ENCODE data around the gene CD247.

The CD247 gene

DNA sequence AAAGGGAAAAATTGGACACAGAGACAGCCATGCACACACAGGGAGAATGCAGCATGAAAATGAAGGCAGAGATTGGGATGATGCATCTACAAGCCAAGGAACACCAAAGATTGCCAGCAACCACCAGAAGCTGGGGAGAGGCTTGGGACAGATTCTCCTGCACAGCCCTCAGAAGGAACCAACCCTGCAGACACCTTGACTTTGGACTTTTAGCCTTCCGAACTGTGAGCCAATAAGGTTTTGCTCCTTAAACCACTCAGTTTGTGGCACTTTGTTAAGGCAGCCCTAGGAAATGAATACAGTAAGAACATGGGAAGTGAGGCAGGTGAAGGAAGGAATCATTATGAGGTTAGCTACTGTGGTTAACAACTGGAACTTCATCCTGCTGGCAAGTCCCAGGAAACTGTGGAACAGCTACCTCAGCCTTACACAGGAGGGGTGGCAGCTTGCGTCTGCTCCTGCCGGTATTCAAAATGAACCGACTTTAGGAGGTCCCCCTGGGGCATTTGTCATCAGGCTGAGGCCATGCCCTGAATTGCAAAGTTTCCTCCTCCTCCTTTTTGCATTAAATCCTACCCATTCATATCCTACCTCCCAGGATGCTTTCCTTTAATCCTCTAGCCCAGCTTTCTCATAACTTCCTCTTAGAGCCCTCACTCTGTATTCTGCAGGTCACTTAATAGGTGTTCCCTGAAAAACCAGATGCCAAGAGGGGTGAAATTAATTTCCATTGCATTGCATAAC is 15.4 kb downstream of the CD247 start:
- no peaks in the 10 kb centered on the region for H3K4me1 ChIP-seq (ENCODE audit: control insufficient read depth, insufficient read depth, low read length)
- TF ChIP-seq ZNF510 (tag by site-specific recombination; IDR thresholded peaks at IDR 0.05; ENCODE audit: insufficient replicate concordance) (peak; percentile 72), FEZF1 (tag by site-specific recombination; IDR thresholded peaks at IDR 0.05) (no peak), GLI4 (tag by site-specific recombination; IDR thresholded peaks at IDR 0.05) (no peak), ZNF560 (tag by site-specific recombination; IDR thresholded peaks at IDR 0.05; ENCODE audit: borderline replicate concordance) (no peak), REPIN1 (tag by site-specific recombination; IDR thresholded peaks at IDR 0.05; ENCODE audit: low read depth) (no peak), ZSCAN18 (tag by site-specific recombination; IDR thresholded peaks at IDR 0.05) (no peak), ZNF514 (tag by site-specific recombination; IDR thresholded peaks at IDR 0.05) (no peak), KLF7 (tag by site-specific recombination; IDR thresholded peaks at IDR 0.05; ENCODE audit: borderline replicate concordance) (no peak), GLI2 (tag by site-specific recombination; IDR thresholded peaks at IDR 0.05; ENCODE audit: borderline replicate concordance, low read depth) (no peak), ZNF548 (tag by site-specific recombination; IDR thresholded peaks at IDR 0.05) (peak; percentile 85), ZNF248 (tag by site-specific recombination; IDR thresholded peaks at IDR 0.05) (no peak), ZIC2 (tag by site-specific recombination; IDR thresholded peaks at IDR 0.05) (no peak; the same call in 1 of the 2 replicates), ZNF561 (tag by site-specific recombination; IDR thresholded peaks at IDR 0.05; ENCODE audit: borderline replicate concordance) (no peak), PBX3 (CRISPR knock-in tag; IDR thresholded peaks at IDR 0.05) (no peak), KLF16 (tag by site-specific recombination; IDR thresholded peaks at IDR 0.05) (no peak)
- ChIA-PET POLR2A (no interaction called here), CTCF (interaction anchor here (0.6 to 1.2 kb wide), 2 partner anchors 38 to 53 kb away, joined by 3 to 4 read pairs; no protein-coding TSS in a partner anchor)
- no peak overlapping the region for H3K4me3 ChIP-seq (ENCODE audit: low read depth, low read length)
- no peaks in the 10 kb centered on the region for H3K36me3 ChIP-seq (ENCODE audit: control insufficient read depth in 2 of 2, insufficient read depth in 1 of 2, low read length in 2 of 2)
- no peak overlapping the region for H3K27ac ChIP-seq (ENCODE audit: extremely low read depth, low read depth, low read length)
- H3K9me3 ChIP-seq (ENCODE audit: control insufficient read depth, insufficient read depth, low read depth, low read length): no peaks in the 10 kb centered on the region

DNA sequence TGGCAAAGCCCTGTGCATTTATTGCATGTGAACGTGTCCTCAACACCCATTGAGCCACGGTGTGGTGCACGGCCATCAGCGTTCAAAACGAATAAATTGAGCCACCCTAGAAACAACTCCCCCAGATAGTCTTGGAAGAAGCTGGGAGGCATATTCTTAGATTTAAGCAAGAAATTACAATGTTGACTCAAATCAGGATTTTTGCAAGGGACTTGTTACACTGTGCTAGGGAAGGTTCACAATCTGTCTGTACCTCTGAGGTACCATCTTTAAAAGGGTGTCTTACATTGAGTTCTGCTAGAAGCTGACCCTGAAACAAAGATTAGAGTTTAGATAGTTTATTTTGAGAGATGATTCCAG is 16.2 kb downstream of the CD247 start:
- TF ChIP-seq ZNF654 (tag by site-specific recombination; IDR thresholded peaks at IDR 0.05; ENCODE audit: low read depth) (no peak), ZNF354C (tag by site-specific recombination; IDR thresholded peaks at IDR 0.05; ENCODE audit: borderline replicate concordance, low read depth) (no peak), ZBTB7A (tag by site-specific recombination; IDR thresholded peaks at IDR 0.05; ENCODE audit: low read depth) (no peak), ZNF184 (tag by site-specific recombination; IDR thresholded peaks at IDR 0.05) (no peak), ZBTB17 (tag by site-specific recombination; IDR thresholded peaks at IDR 0.05) (no peak), ZNF155 (tag by site-specific recombination; IDR thresholded peaks at IDR 0.05) (no peak), ZNF76 (tag by site-specific recombination; IDR thresholded peaks at IDR 0.05; ENCODE audit: borderline replicate concordance, low read depth) (no peak), ZNF26 (tag by site-specific recombination; IDR thresholded peaks at IDR 0.05) (no peak), ZBTB8A (tag by site-specific recombination; IDR thresholded peaks at IDR 0.05) (no peak), ZNF324 (tag by site-specific recombination; IDR thresholded peaks at IDR 0.05) (no peak), ZNF391 (tag by site-specific recombination; IDR thresholded peaks at IDR 0.05; ENCODE audit: borderline replicate concordance, low read depth) (no peak)
- TF ChIP-seq, protein P1, sequence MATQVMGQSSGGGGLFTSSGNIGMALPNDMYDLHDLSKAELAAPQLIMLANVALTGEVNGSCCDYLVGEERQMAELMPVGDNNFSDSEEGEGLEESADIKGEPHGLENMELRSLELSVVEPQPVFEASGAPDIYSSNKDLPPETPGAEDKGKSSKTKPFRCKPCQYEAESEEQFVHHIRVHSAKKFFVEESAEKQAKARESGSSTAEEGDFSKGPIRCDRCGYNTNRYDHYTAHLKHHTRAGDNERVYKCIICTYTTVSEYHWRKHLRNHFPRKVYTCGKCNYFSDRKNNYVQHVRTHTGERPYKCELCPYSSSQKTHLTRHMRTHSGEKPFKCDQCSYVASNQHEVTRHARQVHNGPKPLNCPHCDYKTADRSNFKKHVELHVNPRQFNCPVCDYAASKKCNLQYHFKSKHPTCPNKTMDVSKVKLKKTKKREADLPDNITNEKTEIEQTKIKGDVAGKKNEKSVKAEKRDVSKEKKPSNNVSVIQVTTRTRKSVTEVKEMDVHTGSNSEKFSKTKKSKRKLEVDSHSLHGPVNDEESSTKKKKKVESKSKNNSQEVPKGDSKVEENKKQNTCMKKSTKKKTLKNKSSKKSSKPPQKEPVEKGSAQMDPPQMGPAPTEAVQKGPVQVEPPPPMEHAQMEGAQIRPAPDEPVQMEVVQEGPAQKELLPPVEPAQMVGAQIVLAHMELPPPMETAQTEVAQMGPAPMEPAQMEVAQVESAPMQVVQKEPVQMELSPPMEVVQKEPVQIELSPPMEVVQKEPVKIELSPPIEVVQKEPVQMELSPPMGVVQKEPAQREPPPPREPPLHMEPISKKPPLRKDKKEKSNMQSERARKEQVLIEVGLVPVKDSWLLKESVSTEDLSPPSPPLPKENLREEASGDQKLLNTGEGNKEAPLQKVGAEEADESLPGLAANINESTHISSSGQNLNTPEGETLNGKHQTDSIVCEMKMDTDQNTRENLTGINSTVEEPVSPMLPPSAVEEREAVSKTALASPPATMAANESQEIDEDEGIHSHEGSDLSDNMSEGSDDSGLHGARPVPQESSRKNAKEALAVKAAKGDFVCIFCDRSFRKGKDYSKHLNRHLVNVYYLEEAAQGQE (tag by site-specific recombination; IDR thresholded peaks at IDR 0.05): no peak
- POLR2A ChIA-PET: no interaction called here
- Histone ChIP-seq H3K4me3 (ENCODE audit: low read depth, low read length) (no peak overlapping the region), H3K9me3 (ENCODE audit: control insufficient read depth, insufficient read depth, low read depth, low read length) (no peaks in the 10 kb centered on the region), H3K27ac (ENCODE audit: extremely low read depth, low read depth, low read length) (no peak overlapping the region), H3K4me1 (ENCODE audit: control insufficient read depth, insufficient read depth, low read length) (no peaks in the 10 kb centered on the region), H3K36me3 (ENCODE audit: control insufficient read depth in 2 of 2, insufficient read depth in 1 of 2, low read length in 2 of 2) (no peaks in the 10 kb centered on the region)
- CTCF ChIA-PET: interaction anchor here (1.2 to 1.3 kb wide), 2 partner anchors 32 to 38 kb away, joined by 4 read pairs; no protein-coding TSS in a partner anchor
